ENCODE results near the gene RPS21. TPM values are rescaled to one million over a fixed set of nuclear protein-coding genes. Genes with fewer than 3 reads are reported as not detected.
A peak's percentile ranks its signal among the peaks of the same experiment; 100 is the strongest.

Gene RPS21
- total RNA-seq (2014; rRNA removed; shearing (Covaris generic)): 1,690 and 2,894 TPM in 2 replicates

DNA sequence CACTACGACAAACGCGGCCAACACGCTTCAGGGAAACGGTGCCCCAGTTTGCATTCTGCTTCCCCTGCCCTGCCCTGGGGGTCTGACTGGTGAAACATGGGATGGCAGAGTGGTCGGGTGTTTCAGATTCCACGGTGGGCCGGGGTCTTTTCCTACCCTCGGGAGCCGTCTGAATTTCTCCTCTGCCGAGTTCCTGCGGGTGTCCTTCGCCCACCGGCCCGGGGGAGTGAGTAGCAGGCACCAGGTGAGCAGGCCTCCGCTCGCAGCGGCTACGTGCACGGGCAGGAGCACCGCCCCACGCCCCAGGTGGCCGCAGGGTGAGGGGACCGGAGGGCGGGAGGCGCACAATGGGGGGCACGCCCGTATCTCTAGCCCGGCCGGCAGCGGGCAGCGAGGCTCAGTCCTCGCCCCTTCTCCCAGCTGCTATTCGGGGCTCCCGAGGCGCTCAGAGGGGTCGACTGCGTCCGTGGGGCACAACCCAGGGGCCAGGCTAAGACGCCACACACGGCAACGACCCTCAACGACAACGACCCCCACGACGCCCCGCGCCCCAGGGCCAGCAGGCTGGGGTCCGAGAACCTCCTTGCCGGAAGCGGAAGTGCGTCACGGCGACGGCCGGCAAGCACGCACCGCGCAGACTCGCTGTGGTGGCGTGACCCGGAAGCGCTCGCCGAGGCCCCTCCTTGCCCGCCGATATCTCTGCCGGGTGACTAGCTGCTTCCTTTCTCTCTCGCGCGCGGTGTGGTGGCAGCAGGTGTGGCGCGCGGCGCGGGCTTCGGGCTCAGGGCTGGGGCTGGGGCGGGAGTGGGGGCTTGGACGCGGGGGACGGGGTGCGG lies at the start of gene RPS21:
RPS21 (plus strand) TSS at position 721 of the 836 bp plus-strand sequence. CDS start 236 bp downstream, outside the sequence.
- peak; percentile 96 for DNase-seq (ENCODE audit: low read depth)

DNA sequence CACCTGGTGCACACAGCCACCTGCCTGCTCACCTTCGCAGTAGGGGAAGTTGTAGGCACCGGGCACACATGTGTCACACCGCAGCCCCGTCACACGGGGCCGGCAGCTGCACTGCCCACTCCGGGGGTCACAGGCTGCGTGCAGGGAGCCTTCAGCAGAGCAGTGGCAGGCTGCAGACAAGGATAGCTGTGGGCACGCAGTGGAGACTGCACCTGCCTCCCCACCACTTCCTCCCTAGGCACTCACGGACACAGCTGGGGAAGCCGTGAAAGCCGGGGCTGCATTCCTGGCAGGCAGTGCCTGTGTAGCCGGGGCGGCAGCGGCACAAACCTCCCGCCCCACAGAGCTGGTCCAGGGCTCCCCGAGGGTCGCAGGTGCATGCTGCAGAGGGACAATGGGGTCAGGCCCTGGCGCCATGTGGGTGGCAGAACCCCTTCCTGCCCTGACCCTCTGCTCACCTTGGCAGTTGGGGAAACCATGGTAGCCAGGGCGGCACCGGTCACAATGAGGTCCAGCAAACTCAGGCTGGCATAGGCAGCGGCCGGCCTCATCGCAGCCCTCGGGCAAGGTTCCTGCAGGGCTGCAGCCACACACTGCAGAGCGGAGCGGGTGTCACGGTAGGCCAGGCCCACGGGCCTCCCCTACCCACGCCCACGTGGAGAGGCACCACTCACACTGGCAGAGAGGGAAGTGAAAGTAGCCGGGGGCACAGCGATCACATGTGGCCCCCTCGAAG lies 49.2 kb upstream of the RPS21 start:
- DNase-seq (ENCODE audit: low read depth): no peak

DNA sequence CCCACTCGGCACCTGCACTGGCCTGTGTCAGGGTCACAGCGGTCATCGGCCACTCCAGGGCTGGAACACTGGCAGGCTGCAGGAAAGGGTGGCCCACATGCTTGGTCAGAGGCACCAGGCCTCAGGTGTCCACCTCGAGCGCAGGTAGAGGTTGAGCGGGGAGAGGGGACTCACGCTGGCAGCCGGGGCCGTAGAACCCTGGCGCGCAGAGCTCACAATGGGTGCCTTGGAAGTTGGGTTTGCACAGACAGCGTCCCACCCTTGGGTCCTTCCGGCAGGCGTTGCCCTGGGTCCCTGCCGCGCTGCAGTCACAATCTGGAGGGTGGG lies 48.6 kb upstream of the RPS21 start:
- no peak for DNase-seq (ENCODE audit: low read depth)

DNA sequence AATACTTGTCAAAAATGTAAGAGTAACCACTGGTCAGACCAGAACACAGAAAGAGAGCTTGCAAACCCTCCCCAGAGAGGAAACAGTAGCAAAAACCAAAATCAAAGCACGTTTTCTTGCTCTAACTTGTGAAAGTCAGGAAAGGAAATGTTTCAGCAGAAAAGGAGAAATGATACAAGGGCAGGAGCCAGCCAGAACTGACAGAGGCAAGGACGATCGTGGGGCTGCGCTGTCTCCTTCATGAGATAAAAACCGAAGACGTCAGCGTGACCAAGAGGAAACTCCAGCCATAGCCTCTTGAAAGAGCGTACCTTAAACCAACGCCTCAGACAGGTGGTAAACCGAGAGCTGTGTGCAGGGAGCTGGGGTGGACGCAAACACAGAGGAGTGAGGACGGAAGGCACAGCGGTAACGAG lies 47.2 kb upstream of the RPS21 start:
- no peak for DNase-seq (ENCODE audit: low read depth)

DNA sequence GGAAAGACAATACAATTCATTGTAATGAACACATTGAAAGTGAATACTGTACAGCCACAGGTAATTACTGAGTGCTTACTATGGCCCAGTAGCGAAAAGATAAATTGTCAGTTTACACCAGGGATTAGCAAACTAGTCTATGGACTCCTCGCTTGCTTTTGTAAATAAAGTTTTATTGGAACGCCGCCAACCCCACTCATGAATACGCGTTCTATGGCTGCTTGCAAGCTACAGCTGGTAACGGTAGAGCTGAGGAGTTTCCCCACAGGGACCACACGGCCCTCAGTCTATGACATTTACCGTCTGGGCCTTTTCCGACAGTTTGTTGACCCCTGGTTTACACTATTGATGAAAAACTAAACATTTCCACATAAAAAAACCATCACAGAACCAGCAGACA lies 44.0 kb upstream of the RPS21 start:
- no peak for DNase-seq (ENCODE audit: low read depth)

DNA sequence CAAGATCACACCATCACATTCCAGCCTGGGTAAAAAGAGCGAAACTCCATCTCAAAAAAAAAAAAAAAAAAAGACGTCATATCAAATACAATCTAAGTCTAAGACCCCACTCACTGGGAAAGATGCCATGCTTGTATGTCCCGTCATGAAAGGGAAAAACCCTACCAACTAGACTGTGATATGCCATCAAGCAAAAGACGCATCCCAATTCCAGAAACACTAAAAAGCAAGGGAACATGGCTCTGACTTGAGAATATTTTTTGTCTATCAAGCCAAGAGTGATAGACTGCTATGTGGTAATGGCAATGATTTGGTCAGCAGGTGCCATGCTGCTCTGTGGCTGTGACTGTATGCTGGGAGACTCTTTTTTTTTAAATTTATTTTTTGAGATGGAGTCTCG lies 42.8 kb upstream of the RPS21 start:
- no peak for DNase-seq (ENCODE audit: low read depth)

DNA sequence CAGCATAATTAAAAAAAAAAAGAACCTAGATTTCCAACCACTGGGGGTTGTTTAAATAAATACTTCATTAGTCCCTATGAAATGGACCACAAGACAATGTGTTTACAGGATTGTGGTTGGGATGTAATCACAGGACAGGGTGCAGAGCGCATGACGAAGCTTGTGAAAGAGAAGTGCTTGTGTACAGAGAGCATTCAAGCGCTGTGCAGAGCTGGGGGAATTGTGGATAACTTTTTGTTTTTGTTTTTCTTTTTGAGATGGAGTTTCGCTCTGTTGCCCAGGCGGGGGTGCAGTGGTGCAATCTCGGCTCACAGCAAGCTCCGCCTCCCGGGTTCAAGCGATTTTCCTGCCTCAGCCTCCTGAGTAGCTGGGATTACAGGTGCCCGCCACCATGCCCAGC lies 42.1 kb upstream of the RPS21 start:
- peak; percentile 57 for DNase-seq (ENCODE audit: low read depth)

DNA sequence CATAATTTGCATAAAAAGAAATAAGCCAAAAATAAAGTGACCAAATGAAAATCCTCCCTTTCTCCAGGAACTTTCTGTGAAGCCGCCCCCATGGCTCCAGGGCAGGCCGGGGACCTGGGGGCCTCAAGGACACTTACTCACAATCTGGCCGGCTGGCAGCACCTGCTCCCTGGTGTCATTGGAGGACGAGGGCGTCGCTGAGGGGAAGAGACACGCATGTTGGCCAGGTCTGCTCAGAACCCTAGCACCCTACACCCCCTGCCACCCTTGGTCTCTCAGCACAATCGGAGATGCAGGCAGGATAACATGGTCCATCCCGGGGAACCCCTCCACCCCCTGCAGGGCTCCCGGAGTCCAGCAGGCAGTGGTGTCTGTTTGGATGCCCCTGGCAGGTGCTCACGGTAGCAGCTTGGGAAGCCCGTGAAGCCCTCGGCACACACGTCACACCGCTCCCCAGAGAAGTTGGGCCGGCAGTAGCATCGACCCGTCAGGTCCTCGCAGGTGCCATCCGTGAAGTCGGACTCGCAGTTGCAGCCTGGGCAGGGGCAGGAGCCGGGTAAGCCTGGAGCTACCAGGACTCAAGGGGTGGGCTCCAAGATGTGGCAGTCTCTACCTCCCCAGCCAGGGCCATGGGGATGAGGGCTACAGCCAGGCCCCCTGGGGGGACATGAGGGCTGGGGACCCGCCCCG lies 41.1 kb upstream of the RPS21 start:
- no peak for DNase-seq (ENCODE audit: low read depth)

DNA sequence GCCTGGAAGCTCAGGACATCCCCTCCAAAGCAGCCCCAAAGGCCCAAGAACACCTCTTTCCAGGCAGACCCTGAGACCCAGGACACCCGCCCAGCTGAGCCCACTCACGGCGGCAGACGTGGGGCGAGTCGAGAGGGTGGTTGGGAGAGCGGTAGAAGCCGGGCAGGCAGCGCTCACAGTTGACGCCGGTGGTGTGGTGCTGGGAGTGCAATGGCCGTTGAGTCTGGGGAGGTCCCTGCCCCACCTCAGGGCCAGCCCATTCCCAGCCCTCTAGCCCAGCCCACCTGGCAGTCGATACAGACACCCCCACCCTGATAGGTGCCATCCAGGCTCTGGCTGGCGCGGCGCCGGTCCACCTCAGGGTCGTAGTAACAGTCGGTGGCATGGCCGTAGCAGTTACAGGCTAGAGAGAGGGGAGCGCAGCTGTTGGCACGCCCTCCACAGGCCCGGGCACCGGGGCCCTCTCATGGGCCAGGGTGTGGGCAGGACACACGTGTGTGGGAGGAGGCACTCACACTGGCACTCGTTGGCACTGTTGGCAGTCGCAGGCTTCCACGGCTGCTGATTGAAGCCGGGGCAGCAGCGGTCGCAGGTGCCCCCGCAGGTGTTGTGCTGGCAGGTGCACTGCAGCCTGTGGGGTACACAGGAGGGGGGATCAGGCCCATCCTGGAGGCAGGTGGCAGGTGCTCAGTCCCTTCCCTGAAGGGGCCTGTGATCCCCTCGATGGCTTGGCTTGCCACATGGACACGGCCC lies 40.3 kb upstream of the RPS21 start:
- no peak for DNase-seq (ENCODE audit: low read depth)

DNA sequence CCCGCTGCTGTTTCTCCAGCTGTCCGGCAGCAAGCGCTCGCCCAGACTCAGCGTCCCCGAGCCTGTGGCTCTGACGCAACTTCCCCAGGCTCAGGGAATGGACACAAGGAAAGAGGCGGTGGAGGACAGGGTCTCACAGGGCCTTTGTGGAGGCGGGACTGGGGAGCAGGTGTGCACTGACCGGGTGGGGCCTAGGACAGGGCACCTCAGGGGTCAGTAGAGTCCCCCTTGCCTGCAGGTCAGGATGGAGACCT lies 39.8 kb upstream of the RPS21 start:
- no peak for DNase-seq (ENCODE audit: low read depth)

DNA sequence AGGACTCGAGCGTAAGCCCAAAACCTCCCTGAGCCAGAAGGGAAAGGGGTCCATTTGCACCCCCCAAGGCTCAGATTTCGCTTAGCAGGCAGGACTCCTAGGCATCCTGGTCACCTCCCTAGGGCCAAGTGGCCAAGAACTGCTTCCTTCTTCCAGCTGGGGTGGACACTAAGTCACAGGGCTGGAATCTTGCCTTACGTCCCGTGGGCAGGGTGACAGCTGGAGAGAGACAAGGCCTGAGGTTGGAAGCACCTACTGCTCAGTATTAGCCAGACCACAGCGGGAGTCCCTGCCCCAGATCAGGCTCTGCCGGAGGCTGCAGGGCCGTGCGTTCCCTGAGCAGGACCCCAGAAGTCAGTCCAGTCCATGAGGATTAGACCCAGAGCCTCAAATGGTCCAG lies 39.5 kb upstream of the RPS21 start:
- no peak for DNase-seq (ENCODE audit: low read depth)

DNA sequence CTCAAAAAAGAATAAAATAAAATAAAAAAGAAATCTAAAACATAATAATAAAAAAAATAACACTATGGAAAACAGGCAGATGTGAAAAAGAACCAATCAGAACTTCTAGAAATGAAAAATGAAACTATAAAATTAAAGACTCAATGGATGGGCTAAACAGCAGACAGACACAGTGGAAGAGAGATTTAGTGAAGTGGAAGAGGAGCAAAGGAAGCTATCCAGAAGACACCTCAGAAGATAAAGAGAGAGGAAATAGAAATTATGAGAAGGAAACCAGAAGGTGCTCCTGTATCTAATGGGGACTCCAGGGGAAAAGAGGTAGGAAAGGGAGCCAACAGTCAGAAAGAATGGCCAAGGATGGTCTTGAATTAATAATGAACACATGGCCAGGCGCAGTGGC lies 38.3 kb upstream of the RPS21 start:
- no peak for DNase-seq (ENCODE audit: low read depth)

DNA sequence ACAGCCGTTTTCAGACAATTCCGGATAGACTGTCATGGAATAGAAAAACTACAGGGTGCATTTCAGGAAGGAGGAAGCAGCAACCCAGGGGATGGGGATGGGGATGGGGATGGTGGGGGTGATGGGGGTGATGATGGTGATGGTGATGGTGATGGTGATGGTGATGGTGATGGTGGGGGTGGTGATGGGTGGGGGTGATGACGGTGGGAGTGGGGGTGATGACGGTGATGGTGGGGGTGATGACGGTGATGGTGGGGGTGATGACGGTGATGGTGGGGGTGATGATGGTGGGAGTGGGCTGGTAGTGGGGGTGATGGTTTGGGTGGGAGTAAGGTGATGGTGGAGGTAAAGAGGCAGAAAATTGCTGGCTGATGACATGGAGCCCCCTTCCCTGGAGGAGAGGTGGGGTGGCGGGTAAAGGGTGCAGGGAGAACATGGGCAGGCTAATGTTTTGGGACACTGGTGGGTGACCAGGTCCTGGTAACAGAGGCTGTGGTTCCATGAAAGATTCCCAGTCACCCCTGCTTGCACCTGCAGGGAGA lies 37.3 kb upstream of the RPS21 start:
- DNase-seq (ENCODE audit: low read depth): no peak

DNA sequence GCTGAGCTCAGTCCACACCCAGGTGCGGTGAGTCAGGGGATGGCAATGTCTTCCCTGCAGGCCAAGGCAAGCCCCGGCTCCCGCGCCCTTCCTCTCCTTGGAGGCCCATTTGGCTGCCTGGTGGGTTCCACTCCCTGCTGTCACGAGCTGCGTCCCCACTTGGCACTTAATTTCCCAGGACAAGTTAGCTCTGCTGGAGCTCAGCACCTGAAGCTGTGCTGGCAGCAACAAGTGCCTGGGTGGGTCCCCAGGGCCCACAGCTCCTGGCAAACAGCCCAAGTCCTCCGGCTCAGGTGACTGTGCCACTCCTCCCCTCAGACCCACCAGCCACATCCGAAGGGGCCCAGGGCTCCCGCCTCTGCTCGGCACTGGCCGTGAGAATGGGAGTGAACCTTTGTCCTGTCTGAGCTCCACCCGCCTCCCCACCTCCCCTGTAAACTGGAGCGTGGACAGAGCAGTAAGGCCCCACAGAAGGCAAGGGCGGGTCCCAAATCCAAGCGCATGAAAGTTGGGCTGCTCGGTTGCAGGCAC lies 36.7 kb upstream of the RPS21 start:
- peak; percentile 62 for DNase-seq (ENCODE audit: low read depth)

DNA sequence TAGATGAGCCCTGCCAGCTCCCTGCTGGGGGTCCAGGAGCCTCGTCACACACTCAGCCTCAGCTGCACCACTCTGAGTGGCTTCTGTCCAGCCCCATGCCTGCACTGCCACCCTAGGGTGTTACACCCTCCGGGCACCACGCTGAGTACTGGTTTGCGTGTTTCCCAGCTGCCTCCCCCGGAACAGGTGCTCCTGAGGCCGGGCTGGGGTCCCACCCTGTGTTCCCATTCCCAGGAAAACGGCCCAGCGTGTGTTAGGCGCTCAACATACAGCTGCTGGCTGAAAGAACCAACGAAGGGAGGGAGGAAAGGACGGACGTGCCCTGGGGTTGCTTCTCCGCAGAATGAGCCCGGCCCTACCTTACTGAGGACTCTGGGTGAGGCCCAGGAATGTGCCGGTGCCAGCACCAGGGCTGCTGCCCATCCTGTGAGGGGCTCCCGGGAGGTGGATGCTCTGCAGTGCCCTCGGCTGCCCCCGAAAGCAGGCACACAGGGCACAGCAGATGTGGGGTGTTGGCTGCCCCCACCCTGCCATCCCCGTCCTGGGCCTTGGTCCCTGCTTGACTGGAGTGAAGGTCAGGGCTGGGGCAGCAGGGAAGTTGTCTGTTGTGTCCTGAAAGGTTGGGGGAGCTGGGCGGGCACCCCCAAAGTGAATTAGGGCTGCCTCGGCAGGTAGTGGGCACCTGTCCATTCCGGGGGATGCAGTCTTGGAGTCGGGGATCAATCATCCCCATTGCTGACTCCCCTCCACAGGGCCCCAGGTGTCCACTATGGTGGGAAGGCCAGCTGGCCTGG lies 36.1 kb upstream of the RPS21 start:
- no peak for DNase-seq (ENCODE audit: low read depth)

DNA sequence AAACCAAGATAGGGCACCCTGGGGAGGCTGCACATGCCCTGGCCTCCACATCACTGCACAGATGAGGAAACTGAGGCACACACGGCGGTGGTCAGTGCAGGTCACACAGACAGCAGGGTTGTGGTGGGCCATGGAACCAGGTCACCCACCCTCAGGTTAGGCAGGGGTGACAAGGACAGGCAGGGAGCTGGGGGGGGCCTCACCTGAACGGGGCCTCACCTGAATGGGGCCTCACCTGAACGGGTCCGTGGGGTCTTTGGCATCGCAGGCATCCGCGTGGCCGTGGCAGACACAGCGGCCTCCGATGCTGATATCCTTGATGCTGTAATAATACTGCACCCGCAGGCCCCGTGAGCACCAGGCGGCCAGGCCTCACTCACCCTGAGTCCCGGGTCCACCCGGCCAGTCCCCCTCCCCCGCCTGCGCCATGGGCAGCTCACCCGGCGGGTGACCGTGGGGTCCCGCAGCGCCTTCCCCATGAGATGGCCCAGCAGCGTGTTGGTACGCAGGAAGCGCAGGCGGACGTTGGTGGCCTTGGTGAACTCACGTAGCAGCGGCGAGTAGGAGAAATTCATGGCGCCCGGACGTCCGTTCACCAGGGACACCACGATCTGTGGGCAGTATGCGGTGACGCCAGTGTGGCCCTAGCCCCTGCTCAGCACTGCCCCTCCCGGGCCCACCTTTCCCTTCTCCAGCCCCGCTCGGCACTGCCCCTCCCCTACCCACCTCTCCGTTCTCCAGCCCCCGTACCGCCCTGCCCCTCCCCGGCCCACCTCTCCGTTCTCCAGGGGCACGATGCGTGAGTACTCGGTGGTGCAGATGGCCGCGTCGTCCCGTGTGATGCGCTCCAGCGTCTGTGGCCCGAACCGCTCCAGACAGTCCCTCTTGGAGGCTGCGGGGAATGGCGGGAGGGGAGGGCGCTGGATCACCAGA lies 35.2 kb upstream of the RPS21 start:
- DNase-seq (ENCODE audit: low read depth): no peak

DNA sequence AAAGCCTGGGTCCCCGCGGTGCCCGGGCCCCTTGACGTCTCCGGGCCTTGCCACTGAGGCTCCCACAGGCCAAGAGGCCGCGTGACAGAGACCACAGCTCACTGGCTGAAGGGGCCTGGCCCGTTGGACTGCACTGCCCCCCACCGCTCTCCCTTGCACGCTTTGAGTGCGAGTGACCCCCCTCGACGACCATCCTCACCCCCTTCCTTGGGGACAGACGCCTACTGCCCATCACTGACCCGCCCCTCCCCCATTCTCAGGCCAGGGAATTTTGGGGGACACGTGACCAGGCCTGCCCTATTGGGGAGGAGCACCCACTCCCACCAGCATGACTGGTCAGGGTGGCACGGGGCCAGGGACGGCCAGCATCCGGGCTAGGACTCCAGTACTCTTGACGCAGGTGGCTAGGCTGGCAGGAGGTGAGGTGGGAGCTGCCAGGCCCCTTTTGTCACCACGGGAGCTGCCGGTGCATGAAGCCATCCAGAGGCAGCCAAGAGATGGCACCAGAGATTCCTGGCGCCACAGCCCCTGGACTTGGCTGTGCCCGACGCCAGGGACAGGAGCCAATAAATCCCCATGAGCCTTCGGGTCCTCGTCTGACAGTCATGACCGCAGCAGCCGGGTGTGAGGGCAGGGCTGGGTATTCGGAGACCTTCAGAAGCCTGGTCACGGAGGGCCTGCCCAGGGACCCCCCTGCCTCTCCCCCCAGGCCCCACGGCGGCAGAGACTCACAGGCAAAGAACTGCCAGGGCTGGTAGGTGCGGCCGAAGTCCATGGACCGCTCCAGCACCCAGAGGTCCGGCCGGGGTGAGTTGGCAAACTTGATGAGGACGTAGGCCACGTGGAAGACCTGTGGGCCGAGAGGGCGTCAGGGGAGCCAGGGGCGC lies 34.3 kb upstream of the RPS21 start:
- DNase-seq (ENCODE audit: low read depth): peak; percentile 50

DNA sequence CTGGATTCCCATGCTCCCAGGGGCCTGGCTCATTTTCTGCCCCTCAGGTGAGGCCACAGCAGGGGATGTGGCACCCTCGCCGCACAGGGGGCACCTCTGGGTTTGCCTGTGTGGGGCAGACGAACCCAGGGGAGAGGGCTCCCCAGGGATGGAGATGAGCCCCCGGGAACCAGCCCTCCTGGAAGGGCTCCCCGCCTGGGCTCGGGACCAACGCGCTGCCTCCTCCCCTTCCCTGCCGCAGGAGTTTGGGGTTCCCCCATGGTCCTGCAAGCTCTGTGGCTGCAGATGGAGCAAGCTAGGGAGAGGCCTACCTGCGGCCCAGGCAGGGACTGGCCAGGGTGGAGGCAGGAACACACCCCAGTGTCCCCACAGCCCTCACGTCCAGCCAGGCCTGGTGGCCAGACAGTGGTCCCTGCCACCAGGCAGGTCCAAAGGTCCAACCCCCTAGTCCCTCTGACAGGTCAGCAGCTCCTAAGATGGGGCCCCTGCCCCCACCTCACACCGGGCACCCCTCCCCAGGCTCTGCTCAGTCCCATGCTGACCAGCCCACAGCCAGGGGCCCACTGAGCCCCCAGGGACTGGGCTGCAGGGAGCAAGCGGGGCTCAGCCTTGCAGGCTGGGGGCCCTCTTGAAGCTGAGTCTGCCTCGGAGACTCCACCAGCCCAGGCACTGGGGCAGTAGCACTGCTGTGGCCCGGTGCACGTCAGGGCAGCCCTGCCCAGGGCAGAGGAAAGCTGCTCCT lies 33.4 kb upstream of the RPS21 start:
- DNase-seq (ENCODE audit: low read depth): no peak
